HEK293 (cell line): ENCODE measurements around the gene DNAI1.

ENCODE experiments used
- CTCF ChIA-PET: fragments of 350-600 bp; formaldehyde crosslinking; extraction: SDS; loops from one replicate; lab custom pipeline; 2021; ENCODE audit warnings: antibody characterized with exemption; lab: Yijun Ruan, JAX
- POLR2A ChIA-PET: fragments of 300-600 bp; formaldehyde crosslinking; extraction: SDS; loops from one replicate; lab custom pipeline; 2020; ENCODE audit warnings: antibody characterized with exemption, inconsistent platforms; lab: Yijun Ruan, JAX
- H3K27ac ChIP-seq: fragments of 200-500 bp; sonication (Bioruptor generic); 2 replicates; pipeline ENCODE4 v1.5.1; 2014; ENCODE audit warnings: low read depth, low read length, control low read depth, inconsistent platforms; ENCODE audit errors: extremely low read depth
- H3K36me3 ChIP-seq, 2 experiments: fragments of 200-500 bp in 1 of 2; sonication (Bioruptor generic) in 1 of 2; 1 replicate in 1 of 2; 2 replicates in 1 of 2; pipeline ENCODE4 v1.5.1; 2014 to 2017; ENCODE audit warnings: inconsistent platforms in 2 of 2, low read length in 2 of 2; ENCODE audit not compliant: control insufficient read depth in 2 of 2, insufficient read depth in 1 of 2
- H3K4me1 ChIP-seq: fragments of 200-500 bp; sonication (Bioruptor generic); 2 replicates; pipeline ENCODE4 v1.5.1; 2014; ENCODE audit warnings: mild to moderate bottlenecking, low read length, inconsistent platforms; ENCODE audit not compliant: control insufficient read depth, insufficient read depth
- H3K4me3 ChIP-seq: 2 replicates; pipeline ENCODE4 v1.5.1; 2011; ENCODE audit warnings: low read depth, mild to moderate bottlenecking, control low read depth, low read length, moderate library complexity
- H3K9me3 ChIP-seq: fragments of 200-500 bp; sonication (Bioruptor generic); 2 replicates; pipeline ENCODE4 v1.5.1; 2014; ENCODE audit warnings: low read depth, low read length, inconsistent platforms; ENCODE audit not compliant: control insufficient read depth, insufficient read depth
- BCL6B ChIP-seq: fragments of 450-650 bp; formaldehyde crosslinking; IDR thresholded peaks from 2 replicates; pipeline ENCODE4 v1.5.1; 2017; ENCODE audit warnings: missing biosample characterization, missing genetic modification characterization
- EGR2 ChIP-seq: fragments of 450-650 bp; formaldehyde crosslinking; IDR thresholded peaks from 2 replicates; pipeline ENCODE4 v1.5.1; 2016; ENCODE audit warnings: low read depth, missing biosample characterization, missing genetic modification characterization
- GLIS1 ChIP-seq: fragments of 450-650 bp; formaldehyde crosslinking; IDR thresholded peaks from 2 replicates; pipeline ENCODE4 v1.5.1; 2016; ENCODE audit warnings: missing biosample characterization, missing genetic modification characterization
- MZF1 ChIP-seq: fragments of 450-650 bp; formaldehyde crosslinking; IDR thresholded peaks from 2 replicates; pipeline ENCODE4 v1.5.1; 2017; ENCODE audit warnings: missing biosample characterization, missing genetic modification characterization, borderline replicate concordance
- RBAK ChIP-seq: fragments of 450-650 bp; formaldehyde crosslinking; IDR thresholded peaks from 2 replicates; pipeline ENCODE4 v1.5.1; 2016; ENCODE audit warnings: missing biosample characterization, missing genetic modification characterization
- ZBTB48 ChIP-seq: fragments of 450-650 bp; formaldehyde crosslinking; IDR thresholded peaks from 2 replicates; pipeline ENCODE4 v1.5.1; 2016; ENCODE audit warnings: missing biosample characterization, missing genetic modification characterization
- ZIC2 ChIP-seq: fragments of 450-650 bp; formaldehyde crosslinking; IDR thresholded peaks from 2 replicates; pipeline ENCODE4 v1.5.1; 2016; ENCODE audit warnings: missing biosample characterization, missing genetic modification characterization
- ZNF184 ChIP-seq: fragments of 450-650 bp; IDR thresholded peaks from 2 replicates; pipeline ENCODE4 v1.5.1; 2018; ENCODE audit warnings: missing biosample characterization, mild to moderate bottlenecking, missing genetic modification characterization
- ZNF2 ChIP-seq: fragments of 450-650 bp; formaldehyde crosslinking; IDR thresholded peaks from 2 replicates; pipeline ENCODE4 v1.5.1; 2016; ENCODE audit warnings: missing biosample characterization, missing genetic modification characterization
- ZNF24 ChIP-seq: fragments of 450-650 bp; formaldehyde crosslinking; IDR thresholded peaks from 2 replicates; pipeline ENCODE4 v1.5.1; 2016; ENCODE audit warnings: missing biosample characterization, missing genetic modification characterization
- ZNF302 ChIP-seq: fragments of 450-650 bp; formaldehyde crosslinking; IDR thresholded peaks from 2 replicates; pipeline ENCODE4 v1.5.1; 2016; ENCODE audit warnings: missing biosample characterization, missing genetic modification characterization, low read depth
- ZNF335 ChIP-seq: fragments of 450-650 bp; formaldehyde crosslinking; conservative IDR thresholded peaks from 2 replicates; pipeline ENCODE4 v1.5.1; 2016; ENCODE audit warnings: missing biosample characterization, missing genetic modification characterization
- ZNF37A ChIP-seq: fragments of 450-650 bp; IDR thresholded peaks from 2 replicates; pipeline ENCODE4 v1.5.1; 2018; ENCODE audit warnings: missing biosample characterization, missing genetic modification characterization
- ZNF548 ChIP-seq: fragments of 450-650 bp; formaldehyde crosslinking; IDR thresholded peaks from 2 replicates; pipeline ENCODE4 v1.5.1; 2016; ENCODE audit warnings: missing biosample characterization, missing genetic modification characterization
- ZNF549 ChIP-seq: fragments of 450-650 bp; IDR thresholded peaks from 2 replicates; pipeline ENCODE4 v1.5.1; 2018; ENCODE audit warnings: missing biosample characterization, missing genetic modification characterization, mild to moderate bottlenecking, inconsistent platforms, moderate library complexity
- ZNF555 ChIP-seq: fragments of 450-650 bp; formaldehyde crosslinking; conservative IDR thresholded peaks from 2 replicates; pipeline ENCODE4 v1.5.1; 2017; ENCODE audit warnings: missing biosample characterization, mild to moderate bottlenecking, missing genetic modification characterization, inconsistent platforms
- ZNF621 ChIP-seq: fragments of 450-650 bp; formaldehyde crosslinking; IDR thresholded peaks from 2 replicates; pipeline ENCODE4 v1.5.1; 2017; ENCODE audit warnings: missing biosample characterization, missing genetic modification characterization
- ZNF626 ChIP-seq: fragments of 450-650 bp; sonication (Bioruptor Pico); formaldehyde crosslinking; IDR thresholded peaks from 2 replicates; pipeline ENCODE4 v1.5.1; 2018; ENCODE audit warnings: missing biosample characterization, missing genetic modification characterization, inconsistent platforms
- ZNF654 ChIP-seq: fragments of 450-650 bp; formaldehyde crosslinking; IDR thresholded peaks from 2 replicates; pipeline ENCODE4 v1.5.1; 2016; ENCODE audit warnings: low read depth, missing biosample characterization, missing genetic modification characterization
- ZNF660 ChIP-seq: fragments of 450-650 bp; IDR thresholded peaks from 2 replicates; pipeline ENCODE4 v1.5.1; 2018; ENCODE audit warnings: missing biosample characterization, mild to moderate bottlenecking, missing genetic modification characterization
- ZNF692 ChIP-seq: fragments of 450-650 bp; formaldehyde crosslinking; IDR thresholded peaks from 2 replicates; pipeline ENCODE4 v1.5.1; 2016; ENCODE audit warnings: missing biosample characterization, missing genetic modification characterization
- ZNF777 ChIP-seq: fragments of 450-650 bp; formaldehyde crosslinking; IDR thresholded peaks from 2 replicates; pipeline ENCODE4 v1.5.1; 2017; ENCODE audit warnings: missing biosample characterization, missing genetic modification characterization, borderline replicate concordance
- ZSCAN23 ChIP-seq: fragments of 450-650 bp; formaldehyde crosslinking; IDR thresholded peaks from 2 replicates; pipeline ENCODE4 v1.5.1; 2016; ENCODE audit warnings: missing biosample characterization, missing genetic modification characterization
- TF ChIP-seq, protein P1 (sequence below): fragments of 450-650 bp; formaldehyde crosslinking; IDR thresholded peaks from 2 replicates; pipeline ENCODE4 v1.5.1; 2016; ENCODE audit warnings: missing biosample characterization, missing genetic modification characterization

DNAI1 gene

DNA sequence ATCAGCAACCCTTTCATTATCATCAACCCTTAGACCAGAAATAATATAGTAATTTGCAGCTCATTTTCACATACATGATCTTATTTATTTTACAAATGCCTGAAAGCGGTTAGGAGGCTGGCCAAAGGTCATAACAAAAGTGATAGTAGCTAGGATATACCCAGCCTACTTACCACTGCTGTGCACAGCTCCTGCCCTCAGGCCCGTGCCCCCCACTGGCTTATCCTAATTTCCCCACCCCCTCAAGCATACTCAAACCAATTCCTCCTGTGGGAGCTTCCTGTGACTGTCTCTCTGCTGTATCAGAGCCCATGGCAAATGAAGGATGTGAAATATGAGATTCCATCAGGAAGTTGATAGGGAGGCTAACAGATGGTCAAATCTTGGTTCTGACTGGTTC is 15.1 kb upstream of the DNAI1 start:
- no peaks in the 10 kb centered on the region for H3K4me1 ChIP-seq
- peaks cover 0 to 15% of the 10 kb centered on the region in 2 experiments; a peak in 1 of 3 replicates for H3K36me3 ChIP-seq
- H3K27ac ChIP-seq, result no peak overlapping the region
- ChIA-PET POLR2A (no interaction called here), CTCF (interaction anchor here (0.8 to 3.3 kb wide), 11 partner anchors 9 to 190 kb away, joined by 3 to 15 read pairs (median 5); no protein-coding TSS in a partner anchor)
- TF ChIP-seq ZNF660, result no peak
- TF ChIP-seq ZIC2 (tag by site-specific recombination), result peak; percentile 26; the same call in 1 of the 2 replicates
- TF ChIP-seq GLIS1 (tag by site-specific recombination), result peak; percentile 12; the same call in 1 of the 2 replicates
- no peak for TF ChIP-seq ZBTB48 (tag by site-specific recombination)
- 0 out of 2 replicates have a peak, but pooled peaks have one; percentile 14 for TF ChIP-seq EGR2
- H3K9me3 ChIP-seq, result no peaks in the 10 kb centered on the region
- H3K4me3 ChIP-seq, result no peak overlapping the region

- Histone ChIP-seq H3K27ac (no peak overlapping the region), H3K4me3 (no peak overlapping the region), H3K4me1 (no peaks in the 10 kb centered on the region), H3K9me3 (no peaks in the 10 kb centered on the region), H3K36me3 (peaks cover 0 to 13% of the 10 kb centered on the region in 2 experiments; a peak in 1 of 3 replicates)
- CTCF ChIA-PET, result interaction anchor here (0.6 to 3.3 kb wide), 14 partner anchors 9 to 190 kb away, joined by 3 to 15 read pairs (median 4); no protein-coding TSS in a partner anchor
- POLR2A ChIA-PET, result no interaction called here
- TF ChIP-seq ZNF555 (tag by site-specific recombination), result no peak
- TF ChIP-seq, protein P1, sequence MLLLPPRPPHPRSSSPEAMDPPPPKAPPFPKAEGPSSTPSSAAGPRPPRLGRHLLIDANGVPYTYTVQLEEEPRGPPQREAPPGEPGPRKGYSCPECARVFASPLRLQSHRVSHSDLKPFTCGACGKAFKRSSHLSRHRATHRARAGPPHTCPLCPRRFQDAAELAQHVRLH, result no peak
- TF ChIP-seq MZF1 (tag by site-specific recombination), result no peak
- TF ChIP-seq ZNF654 (tag by site-specific recombination), result no peak
- no peak for TF ChIP-seq ZNF548 (tag by site-specific recombination)
- no peak for TF ChIP-seq ZNF2 (tag by site-specific recombination)
- TF ChIP-seq ZNF692 (tag by site-specific recombination), result no peak
- TF ChIP-seq ZNF302 (tag by site-specific recombination), result no peak
- TF ChIP-seq ZSCAN23 (tag by site-specific recombination), result no peak
- TF ChIP-seq ZNF549 (tag by site-specific recombination), result no peak
- no peak for TF ChIP-seq RBAK
- TF ChIP-seq ZNF626 (tag by site-specific recombination), result no peak
- no peak for TF ChIP-seq ZNF621 (tag by site-specific recombination)
- TF ChIP-seq ZNF24 (tag by site-specific recombination), result no peak
- no peak for TF ChIP-seq ZNF335 (tag by site-specific recombination)
- TF ChIP-seq BCL6B (tag by site-specific recombination), result no peak
- no peak for TF ChIP-seq ZNF777 (tag by site-specific recombination)
- TF ChIP-seq ZNF184 (tag by site-specific recombination), result no peak
- no peak for TF ChIP-seq ZNF37A (tag by site-specific recombination)
Measured at GRCh38 chr9:34443976-34444375, 14.6 kb upstream of the DNAI1 start.
